SH-SY5Y (cell line): ENCODE measurements around the gene TRAIP.

Experiments
- GATA2 ChIP-seq: IDR thresholded peaks from 2 replicates; pipeline ENCODE4 v1.6.1; 2011; ENCODE audit warnings: mild to moderate bottlenecking, low read depth, low read length
- GATA3 ChIP-seq: IDR thresholded peaks from 2 replicates; pipeline ENCODE4 v1.6.1; 2011; ENCODE audit warnings: low read depth, mild to moderate bottlenecking, low read length, moderate library complexity

GRCh38 chr3:49780080-49780974 is 76.0 kb downstream of the TRAIP start:
- TF ChIP-seq GATA3: no peak
- TF ChIP-seq GATA2: no peak
